Adrenal gland (tissue), 12 donors: ENCODE results near the gene MFAP2. TPM values are rescaled to one million over a fixed set of nuclear protein-coding genes. Genes with fewer than 3 reads are reported as not detected.

Experiments
- DNase-seq, 7 donors: peaks; one replicate each; pipeline ENCODE4 v3.0.0-alpha.2; 2019 to 2020
- H3K27ac ChIP-seq, 5 donors: fragments of 200-600 bp; sonication (generic) in 4 of 5; 1 replicate in 3 of 5; 2 replicates in 2 of 5; pipeline versions ENCODE4 v1.5.1 to v1.8.0; 2016 to 2020; ENCODE audit warnings: mild to moderate bottlenecking in 1 of 5
- H3K27me3 ChIP-seq: fragments of 200-600 bp; 2 replicates; pipeline ENCODE4 v1.8.0; 2021
- H3K36me3 ChIP-seq, 2 donors: fragments of 200-600 bp; replicated peaks in 1 of 2; 1 replicate in 1 of 2; 2 replicates in 1 of 2; pipeline versions ENCODE4 v1.5.1 to v1.8.0; 2018 to 2022
- H3K4me1 ChIP-seq, 2 donors: fragments of 200-600 bp; replicated peaks in 1 of 2; 1 replicate in 1 of 2; 2 replicates in 1 of 2; pipeline versions ENCODE4 v1.5.1 to v1.8.0; 2018 to 2021
- H3K4me3 ChIP-seq, 4 donors: fragments of 200-600 bp; sonication (generic) in 3 of 4; one replicate each; pipeline ENCODE4 v1.5.1; 2016 to 2018
- H3K9me3 ChIP-seq, 3 donors: fragments of 200-600 bp; sonication (generic) in 1 of 3; replicated peaks in 1 of 3; 1 replicate in 2 of 3; 2 replicates in 1 of 3; pipeline versions ENCODE4 v1.5.1 to v1.8.0; 2016 to 2021
- CTCF ChIP-seq, 6 experiments: fragments of 450-650 bp in 4 of 6; fragments of 200-600 bp in 2 of 6; sonication (generic) in 1 of 6; IDR thresholded peaks; 1 replicate in 5 of 6; 2 replicates in 1 of 6; pipeline versions ENCODE4 v1.5.1 to v1.8.0; 2016 to 2021; ENCODE audit warnings: antibody characterized with exemption in 6 of 6, mild to moderate bottlenecking in 2 of 6, moderate library complexity in 1 of 6
- POLR2A ChIP-seq, 2 donors: fragments of 450-650 bp; IDR thresholded peaks; one replicate each; pipeline ENCODE4 v1.6.1; 2017; ENCODE audit warnings: antibody characterized with exemption in 2 of 2, mild to moderate bottlenecking in 2 of 2, moderate library complexity in 1 of 2
- WGBS, 4 donors: extraction: QIAGEN DNeasy Blood & Tissue Kit in 2 of 4; methylation state at CpG; one replicate each; pipeline versions ENCODE4 v1.1.5 to v1.1.7; 2013 to 2017; 5-methylcytosine and 5-hydroxymethylcytosine counted together
- intact Hi-C, 2 donors: fragments of 100-400 bp; cut with DNase I; formaldehyde crosslinking; loops; one replicate each; pipeline versions ENCODE4 v1.14.1 to v1.15.0; 2022 to 2023
- polyA plus RNA-seq, 3 donors: library from polyadenylated mRNA; stranded (reverse); fragments of 200-250 nt in 2 of 3; fragments of 350-450 nt in 1 of 3; fragmentation: Illumina TruSeq in 1 of 3; extraction: RNeasy Lipid Tissue Mini Kit (QIAGEN cat#74804) in 1 of 3; gene quantifications; one replicate each; pipeline ENCODE4 v1.2.3, GENCODE V29; 2013 to 2014
- total RNA-seq, 9 donors: library from RNA; depleted of rRNA in 4 of 9; stranded (reverse); fragments of >200 nt in 4 of 9; fragments of 120-200 nt in 1 of 9; fragmentation: NEBNext Ultra II Directional in 1 of 9; extraction: Animal tissue kit (Norgen Biotek cat#: 25700) in 1 of 9; gene quantifications; one replicate each; pipeline versions ENCODE4 v1.1.0 to v1.2.4, GENCODE V29; 2013 to 2023
- donor health status: healthy with polysubstance abuse.
- donor health status: Bipolar disorder and iron deficiency.
- donor health status: DM: yes; HTN: yes; CAD: no.
- donor health status: DM: no; HTN: no; CAD: no.
- donor health status: DM: no; HTN: no; CAD: no.
- donor health status: DM: yes; HTN: yes; CAD: no.

The MFAP2 gene
- total and polyA plus RNA-seq, 12 donors: 0.79 to 17.7 (median 4.5) TPM

GRCh38 chr1:16991571-16991970, 11.2 kb upstream of the MFAP2 start:
- Histone ChIP-seq H3K27me3 (no peaks in the 10 kb centered on the region), H3K36me3 (peaks cover 0 to 56% of the 10 kb centered on the region in 2 donors), H3K27ac (no peak overlapping the region), H3K4me1 (no peaks in the 10 kb centered on the region), H3K4me3 (no peak overlapping the region), H3K9me3 (no peaks in the 10 kb centered on the region)
- 95 to 98% (median 97%) methylated on average over 8 to 12 of the region's 12 CpGs for WGBS, 4 donors
- TF ChIP-seq CTCF (IDR thresholded peaks at IDR 0.05) (no peak), POLR2A (IDR thresholded peaks at IDR 0.05) (no peak)
- DNase-seq: no peak
- intact Hi-C loops: no loop called here

- DNase-seq: no peak
- Histone ChIP-seq H3K4me3 (no peak overlapping the region), H3K9me3 (no peaks in the 10 kb centered on the region), H3K27me3 (no peaks in the 10 kb centered on the region), H3K27ac (no peak overlapping the region), H3K4me1 (no peaks in the 10 kb centered on the region), H3K36me3 (peaks cover 0 to 50% of the 10 kb centered on the region in 2 donors)
- TF ChIP-seq POLR2A (IDR thresholded peaks at IDR 0.05) (no peak), CTCF (IDR thresholded peaks at IDR 0.05) (no peak)
- intact Hi-C loops: no loop called here
- 89 to 98% (median 95%) methylated on average over 13 to 22 of the region's 22 CpGs for WGBS, 4 donors
These were observed 9.4 kb upstream of the MFAP2 start for GRCh38 chr1:16989676-16990391.

GRCh38 chr1:16988210-16988609, 7.8 kb upstream of the MFAP2 start:
- Histone ChIP-seq H3K27ac (no peak overlapping the region), H3K36me3 (peaks cover 0 to 48% of the 10 kb centered on the region in 2 donors), H3K27me3 (no peaks in the 10 kb centered on the region), H3K4me1 (no peaks in the 10 kb centered on the region), H3K4me3 (no peak overlapping the region), H3K9me3 (no peaks in the 10 kb centered on the region)
- TF ChIP-seq POLR2A (IDR thresholded peaks at IDR 0.05) (no peak), CTCF (IDR thresholded peaks at IDR 0.05) (no peak)
- 88 to 97% (median 92%) methylated on average over 6 to 13 of the region's 13 CpGs for WGBS, 4 donors
- intact Hi-C loops: no loop called here
- DNase-seq: no peak

- intact Hi-C loops: no loop called here
- TF ChIP-seq CTCF (IDR thresholded peaks at IDR 0.05) (peak in 1 of 6 experiments; percentile 16), POLR2A (IDR thresholded peaks at IDR 0.05) (no peak)
- no peaks in the 10 kb centered on the region for H3K9me3 ChIP-seq
- H3K4me3 ChIP-seq: no peak overlapping the region
- H3K27ac ChIP-seq: no peak overlapping the region
- no peaks in the 10 kb centered on the region for H3K4me1 ChIP-seq
- H3K36me3 ChIP-seq: peaks cover 0 to 46% of the 10 kb centered on the region in 2 donors
- DNase-seq: no peak
- H3K27me3 ChIP-seq: no peaks in the 10 kb centered on the region
- WGBS, 4 donors: 74 to 95% (median 87%) methylated on average over 6 to 16 of the region's 16 CpGs
These were observed 6.5 kb upstream of the MFAP2 start for GRCh38 chr1:16986962-16987361.
